IPS DF 19.7 (cell line): ENCODE data around the gene GJB1.

Experiments used
- DNase-seq: peaks from one replicate; pipeline ENCODE4 v3.0.0-alpha.2; 2013; ENCODE audit warnings: low read depth, low spot score

GJB1 gene

DNA sequence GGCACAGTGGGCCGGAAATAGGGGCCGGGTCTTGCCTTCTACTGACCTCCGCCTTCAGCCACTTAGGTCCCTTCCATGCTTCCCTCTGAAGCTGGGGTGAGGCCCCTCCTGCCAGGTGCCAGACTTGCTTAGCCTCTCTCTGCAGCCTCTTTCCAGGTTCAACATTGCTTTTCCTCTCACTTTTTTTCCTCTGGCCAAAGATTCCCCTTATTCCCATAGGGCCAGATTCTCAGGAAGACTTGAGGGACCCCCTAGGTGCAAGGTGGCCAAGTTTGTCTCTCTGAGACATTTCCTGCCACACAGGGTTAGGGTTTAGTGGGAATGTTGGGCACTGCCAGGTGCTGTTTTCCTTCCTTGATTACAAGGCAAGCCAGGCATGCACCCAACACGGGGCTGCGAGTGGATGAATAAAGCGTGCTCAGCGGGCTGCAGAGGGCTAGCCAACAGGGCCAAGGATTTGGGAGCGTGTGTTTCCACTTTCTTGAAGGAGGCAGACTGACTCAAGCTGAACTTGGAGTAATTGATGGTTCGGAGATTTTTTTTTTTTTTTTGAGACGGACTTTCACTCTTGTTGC lies 7.6 kb upstream of the GJB1 start:
- no peak for DNase-seq

- DNase-seq: no peak
Measured at GRCh38 chrX:71216485-71216884, 6.5 kb upstream of the GJB1 start.

DNA sequence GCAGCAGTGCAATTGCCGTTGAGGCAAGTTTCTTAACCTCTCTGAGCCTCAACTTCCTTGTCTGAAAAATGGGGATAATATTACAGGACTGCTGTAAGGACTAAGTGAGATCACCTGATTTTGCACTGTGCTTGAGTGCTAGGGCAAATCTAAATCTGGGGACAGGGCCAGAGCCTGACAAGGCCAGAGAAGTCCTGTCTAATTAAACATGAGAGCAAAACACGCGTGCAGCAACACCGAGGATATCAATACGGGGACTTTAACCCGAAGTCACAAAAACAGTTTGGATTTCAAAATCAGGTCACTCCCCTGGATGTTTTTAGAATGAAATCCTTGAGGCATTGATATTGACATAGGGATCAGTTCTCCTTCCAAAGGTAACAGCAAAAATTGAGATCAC lies 5.7 kb upstream of the GJB1 start:
- DNase-seq: no peak

DNA sequence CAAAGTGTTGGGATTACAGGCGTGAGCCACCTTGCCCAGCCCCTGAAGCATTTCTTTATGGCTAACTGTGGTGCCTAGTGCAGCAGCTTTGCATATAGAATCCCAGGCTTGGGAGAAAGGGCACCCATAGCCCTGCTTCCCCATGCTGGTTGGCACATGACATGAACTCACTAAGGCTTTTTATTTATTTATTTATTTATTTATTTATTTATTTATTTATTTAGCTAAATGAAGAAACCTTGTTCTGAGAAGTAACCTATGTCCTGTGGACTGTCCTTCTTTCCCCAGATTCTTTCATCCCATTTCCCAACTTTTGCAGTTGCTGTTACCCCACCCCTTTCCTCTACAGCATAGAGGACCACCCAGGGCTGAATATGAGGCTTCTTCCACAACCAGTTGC lies 1.9 kb upstream of the GJB1 start:
- no peak for DNase-seq

- no peak for DNase-seq
Measured at GRCh38 chrX:71224098-71224708, 1.2 kb downstream of the GJB1 start.

- DNase-seq: no peak
Measured at GRCh38 chrX:71225009-71225408, 2.0 kb downstream of the GJB1 start.

DNA sequence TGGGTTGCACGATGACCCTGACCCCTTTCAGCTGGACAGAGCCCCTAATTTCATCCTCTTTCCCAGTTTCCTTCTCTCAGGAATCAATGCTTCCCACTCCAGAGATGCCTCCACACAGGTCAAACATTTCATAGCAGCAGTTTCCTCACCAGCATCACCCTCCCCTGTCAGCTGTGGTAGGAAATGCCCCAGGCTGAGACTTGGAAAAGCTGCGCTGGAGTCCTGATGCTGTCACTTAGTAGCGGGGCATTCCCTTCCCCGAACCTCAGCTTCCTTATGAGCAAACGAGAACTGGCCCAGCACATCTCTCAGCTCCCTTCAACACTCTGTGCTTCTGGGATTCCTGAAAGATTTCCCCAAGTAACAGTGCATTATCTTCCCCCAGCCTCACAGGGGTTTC lies 2.7 kb downstream of the GJB1 start:
- DNase-seq: no peak

DNA sequence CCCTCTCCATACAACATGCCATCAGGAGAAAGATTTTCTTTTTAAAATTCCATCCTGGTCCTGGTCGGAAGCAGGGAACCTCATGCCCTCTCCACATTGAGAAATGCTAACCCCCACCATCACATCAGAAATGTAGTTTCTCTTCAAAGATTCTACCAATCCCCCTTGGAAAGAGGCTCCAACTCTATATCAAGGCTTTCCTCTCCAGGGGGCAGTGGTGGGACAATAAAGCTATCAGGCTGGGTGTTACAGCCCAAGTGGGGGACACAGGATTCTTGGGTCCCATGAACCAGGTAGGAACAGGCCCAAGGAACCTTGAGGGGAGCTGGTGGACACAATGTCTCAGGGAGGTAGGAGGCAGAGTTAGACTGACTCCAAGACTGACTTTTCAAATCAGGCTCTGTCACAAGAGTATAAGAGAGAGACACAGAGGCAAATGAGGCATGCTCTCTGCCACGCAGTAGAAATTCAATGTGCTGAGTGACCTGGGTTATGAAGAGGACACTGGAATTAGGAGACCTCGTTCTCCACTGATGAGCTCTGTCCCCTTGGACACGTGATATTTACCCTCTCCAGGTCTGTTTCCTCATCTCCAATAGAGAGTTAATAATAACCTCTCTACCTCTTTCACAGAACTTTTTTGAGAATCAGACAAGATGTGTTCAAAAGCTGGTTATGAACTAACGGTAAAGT lies 4.5 kb downstream of the GJB1 start:
- no peak for DNase-seq

DNA sequence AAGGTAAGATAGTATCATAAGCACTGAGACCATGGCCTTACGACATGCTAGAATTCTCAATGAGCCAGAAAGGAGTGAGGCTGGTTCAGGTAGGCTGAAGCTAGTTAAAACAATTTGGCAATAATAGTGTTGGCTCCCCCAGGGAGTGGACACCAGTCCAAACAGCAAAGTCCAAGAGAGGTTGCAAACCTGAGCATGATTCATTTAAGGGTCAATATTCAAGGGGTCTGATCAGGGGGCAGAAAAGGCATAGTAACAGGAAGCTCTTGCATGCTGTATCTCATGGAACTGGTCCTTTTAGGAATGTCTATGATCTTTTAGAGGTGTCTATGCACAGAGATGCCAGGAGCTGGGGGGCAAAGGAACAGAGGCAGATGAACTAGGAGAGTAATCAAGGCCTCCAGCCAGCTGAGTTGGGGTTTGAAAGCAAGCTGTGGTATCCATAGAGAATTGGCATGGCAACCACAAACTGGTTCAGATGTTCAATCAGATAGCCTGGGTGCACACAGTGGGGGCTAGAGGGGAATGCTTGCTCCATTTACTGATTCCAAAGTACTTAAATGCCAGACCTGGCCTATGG lies 5.1 kb downstream of the GJB1 start:
- no peak for DNase-seq

DNA sequence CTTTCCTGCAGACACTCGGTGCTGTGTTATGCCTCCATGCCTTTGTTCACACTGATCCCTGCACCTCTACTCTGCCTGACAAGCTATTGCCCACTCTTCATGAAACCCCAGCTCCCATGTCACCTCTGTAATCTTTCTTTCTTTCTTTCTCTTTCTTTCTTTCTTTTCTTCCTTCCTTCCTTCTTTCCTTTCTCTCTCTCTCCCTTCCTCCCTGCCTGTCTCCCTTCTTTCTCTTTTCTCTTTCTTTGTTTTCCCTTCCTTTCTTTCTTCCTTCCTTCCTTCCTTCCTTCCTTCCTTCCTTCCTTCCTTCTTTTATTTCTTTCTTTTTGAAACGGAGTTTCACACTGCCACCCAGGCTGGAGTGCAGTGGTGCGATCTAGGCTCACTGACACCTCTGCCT lies 12.5 kb downstream of the GJB1 start:
- no peak for DNase-seq

DNA sequence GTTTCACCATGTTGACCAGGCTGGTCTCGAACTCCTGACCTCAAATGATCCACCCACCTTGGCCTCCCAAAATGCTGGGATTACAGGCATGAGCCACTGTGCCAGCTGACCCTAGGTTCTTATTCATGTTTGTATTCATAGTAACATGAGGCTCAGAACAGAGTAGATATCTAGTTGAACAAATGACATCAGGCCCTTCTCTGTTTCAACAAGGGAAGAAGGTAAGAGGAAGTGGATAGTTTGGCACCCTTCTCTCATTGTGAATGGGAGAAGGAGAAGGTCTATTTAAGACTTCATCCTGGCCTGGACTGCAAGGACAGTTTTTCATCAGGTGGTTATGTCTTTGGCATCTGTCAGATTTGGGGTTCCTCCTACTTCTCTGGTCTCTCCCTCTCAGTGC lies 13.8 kb downstream of the GJB1 start:
- DNase-seq: no peak

GRCh38 chrX:71239781-71240180 lies 16.8 kb downstream of the GJB1 start:
- DNase-seq: no peak

DNA sequence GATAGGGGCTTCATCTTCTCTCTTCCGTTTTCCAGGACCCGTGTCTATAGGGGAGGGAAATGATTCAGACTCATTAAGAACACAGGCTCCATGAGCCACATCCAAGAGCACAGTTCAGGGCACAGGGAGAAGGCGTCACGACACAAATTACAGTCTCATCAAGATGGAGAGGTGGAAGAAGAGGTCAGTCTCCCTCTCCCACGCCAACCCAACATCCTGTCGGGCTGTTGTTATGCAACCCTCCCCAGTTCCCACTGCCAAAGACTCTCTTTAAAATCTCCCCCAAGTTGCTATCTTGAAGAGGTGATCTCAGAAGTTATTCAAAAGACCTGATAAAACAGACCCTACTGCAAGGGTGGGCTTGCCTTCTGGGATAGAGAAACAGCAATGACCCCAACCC lies 18.3 kb downstream of the GJB1 start:
- no peak for DNase-seq

- DNase-seq: no peak
Measured at GRCh38 chrX:71244359-71245128, 21.5 kb downstream of the GJB1 start.

DNA sequence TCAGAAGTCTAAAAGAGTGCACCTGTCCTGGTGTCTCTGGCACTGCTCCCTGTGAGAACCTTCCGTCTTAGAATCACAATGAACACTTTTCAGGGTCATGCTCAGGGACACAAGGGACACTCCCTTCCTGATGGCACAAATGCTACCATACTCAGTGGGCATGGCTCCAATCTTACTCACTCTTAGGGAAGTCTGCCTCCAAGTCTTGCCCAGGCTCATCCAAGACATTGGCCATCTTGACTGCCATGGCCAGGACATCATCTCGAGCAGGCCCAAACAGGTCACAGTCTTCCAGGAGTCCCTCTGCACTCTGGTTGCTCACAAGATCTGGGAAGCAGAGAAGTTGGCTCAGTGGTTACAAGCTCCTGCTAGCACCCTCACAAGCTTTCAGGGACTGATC lies 22.1 kb downstream of the GJB1 start:
- no peak for DNase-seq

DNA sequence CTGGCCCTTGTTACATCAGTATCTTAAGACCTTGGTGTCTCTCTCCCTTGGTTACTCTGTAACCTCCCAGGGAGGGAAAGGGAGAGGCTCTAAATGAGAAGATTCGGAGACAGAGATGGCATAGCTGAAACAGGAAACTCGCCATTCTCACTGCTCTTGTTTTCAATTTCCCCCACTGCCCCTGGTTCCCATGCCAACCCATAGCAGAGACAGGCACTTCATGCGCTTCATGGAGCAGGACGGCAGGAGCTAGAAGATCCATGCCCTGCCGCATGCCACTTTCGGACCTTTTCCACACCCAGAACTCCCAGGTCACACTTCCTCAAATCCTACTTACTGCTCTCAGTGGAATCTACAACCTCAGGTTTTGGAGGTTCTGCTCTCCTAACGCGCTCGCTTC lies 27.8 kb downstream of the GJB1 start:
- DNase-seq: no peak

- DNase-seq: no peak
Measured at GRCh38 chrX:71251466-71251973, 28.5 kb downstream of the GJB1 start.

GRCh38 chrX:71252221-71252620 lies 29.2 kb downstream of the GJB1 start:
- no peak for DNase-seq

DNA sequence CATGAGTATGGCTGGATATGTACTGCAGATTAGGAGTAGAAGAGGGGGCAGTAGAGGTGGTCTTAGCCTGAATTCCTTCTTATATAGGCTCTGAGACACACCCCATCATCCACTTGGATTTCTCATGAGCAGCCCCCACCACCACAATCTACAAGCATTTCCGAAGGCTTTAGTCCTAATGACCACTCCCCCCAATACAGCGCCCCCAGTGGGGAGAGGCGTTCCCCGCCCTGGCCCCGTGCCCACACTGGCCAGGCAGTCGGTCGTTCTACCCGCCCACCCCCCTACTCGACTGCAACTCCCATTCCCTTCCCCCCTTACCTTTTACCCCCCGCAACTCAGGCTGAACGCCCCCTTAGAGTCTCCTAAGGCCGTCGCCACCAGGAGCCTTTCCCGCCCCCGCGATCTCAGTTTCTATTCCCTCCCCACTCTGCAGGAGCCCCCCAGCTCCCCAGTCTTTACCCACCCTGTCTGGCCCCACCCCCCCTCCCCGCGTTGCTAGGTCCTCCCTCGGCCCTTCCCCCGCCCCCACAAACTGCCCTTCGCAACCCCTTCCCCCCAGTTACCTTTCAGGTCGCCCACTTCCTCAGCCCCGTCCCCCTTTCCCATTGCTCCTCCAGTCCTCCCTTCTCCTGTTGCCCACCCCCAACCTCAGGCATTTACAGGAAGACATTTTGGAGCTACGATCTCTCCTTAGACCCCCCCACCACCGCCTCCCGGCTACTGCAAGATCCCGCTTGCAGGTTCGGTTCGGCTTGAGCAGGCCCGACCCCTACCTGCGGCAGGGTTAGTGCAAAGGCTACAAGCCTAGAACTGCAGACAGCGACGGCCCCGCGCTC lies 30.4 kb downstream of the GJB1 start:
- no peak for DNase-seq

- DNase-seq: no peak
Measured at GRCh38 chrX:71254092-71254963, 31.3 kb downstream of the GJB1 start, which contains the start of gene ZMYM3. ZMYM3 (minus strand) TSS chrX:71254140; CDS start chrX:71253255, 885 bp downstream.
